Small intestine (tissue), 7 donors: ENCODE data around the gene KCNJ5. TPM values are rescaled to one million over a fixed set of nuclear protein-coding genes. Genes with fewer than 3 reads are reported as not detected.

Experiments
- DNase-seq, 2 donors: peaks; one replicate each; pipeline versions ENCODE4 v3.0.0 to v3.0.0-alpha.2; 2013
- FAIRE-seq: peaks from 2 replicates; lab custom pipeline; 2012; peaks lifted over from hg19 to GRCh38; lab: Jason Lieb, UNC
- H3K27ac ChIP-seq, 3 donors: one replicate each; pipeline ENCODE4 v1.5.1; 2013; ENCODE audit warnings: low read length in 2 of 3, mild to moderate bottlenecking in 2 of 3, control low read depth in 1 of 3, inconsistent platforms in 1 of 3, low read depth in 1 of 3, moderate library complexity in 1 of 3
- H3K27me3 ChIP-seq, 3 donors: one replicate each; pipeline ENCODE4 v1.6.1; 2013; ENCODE audit warnings: low read length in 3 of 3, inconsistent platforms in 1 of 3; ENCODE audit not compliant: control insufficient read depth in 3 of 3, insufficient read depth in 3 of 3
- H3K36me3 ChIP-seq, 3 donors: one replicate each; pipeline ENCODE4 v1.6.1; 2013; ENCODE audit warnings: low read length in 3 of 3, inconsistent platforms in 1 of 3, low read depth in 1 of 3, mild to moderate bottlenecking in 1 of 3, moderate library complexity in 1 of 3; ENCODE audit not compliant: control insufficient read depth in 3 of 3, insufficient read depth in 2 of 3
- H3K4me1 ChIP-seq, 3 donors: one replicate each; pipeline ENCODE4 v1.6.1; 2013; ENCODE audit warnings: low read length in 2 of 3, inconsistent platforms in 1 of 3, low read depth in 1 of 3, mild to moderate bottlenecking in 1 of 3, moderate library complexity in 1 of 3; ENCODE audit not compliant: control insufficient read depth in 3 of 3, insufficient read depth in 2 of 3
- H3K4me3 ChIP-seq, 3 donors: one replicate each; pipeline ENCODE4 v1.5.1; 2013; ENCODE audit warnings: low read length in 3 of 3, control low read depth in 1 of 3, inconsistent platforms in 1 of 3, low read depth in 1 of 3, mild to moderate bottlenecking in 1 of 3, moderate library complexity in 1 of 3
- H3K9me3 ChIP-seq, 2 donors: one replicate each; pipeline ENCODE4 v1.6.1; 2013; ENCODE audit warnings: low read depth in 1 of 2, low read length in 1 of 2; ENCODE audit not compliant: control insufficient read depth in 2 of 2, insufficient read depth in 1 of 2
- WGBS, 3 donors: extraction: QIAGEN DNeasy Blood & Tissue Kit; methylation state at CpG; one replicate each; pipeline ENCODE4 v1.1.7; 2013; 5-methylcytosine and 5-hydroxymethylcytosine counted together
- polyA plus RNA-seq, 4 donors: library from polyadenylated mRNA; stranded (reverse) in 3 of 4; unstranded in 1 of 4; fragments of 200-250 nt in 3 of 4; fragments of 120-200 nt in 1 of 4; gene quantifications; one replicate each; pipeline versions ENCODE4 v1.2.1 to v1.2.3, GENCODE V29; 2013
- donor health status: healthy with polysubstance abuse.
- donor health status: control.
- donor health status: control.
- donor health status: Bipolar disorder and iron deficiency.
- donor health status: healthy.

Gene KCNJ5
- polyA plus RNA-seq, 4 donors = 0.10 to 0.76 (median 0.54) TPM; not detected in 1

DNA sequence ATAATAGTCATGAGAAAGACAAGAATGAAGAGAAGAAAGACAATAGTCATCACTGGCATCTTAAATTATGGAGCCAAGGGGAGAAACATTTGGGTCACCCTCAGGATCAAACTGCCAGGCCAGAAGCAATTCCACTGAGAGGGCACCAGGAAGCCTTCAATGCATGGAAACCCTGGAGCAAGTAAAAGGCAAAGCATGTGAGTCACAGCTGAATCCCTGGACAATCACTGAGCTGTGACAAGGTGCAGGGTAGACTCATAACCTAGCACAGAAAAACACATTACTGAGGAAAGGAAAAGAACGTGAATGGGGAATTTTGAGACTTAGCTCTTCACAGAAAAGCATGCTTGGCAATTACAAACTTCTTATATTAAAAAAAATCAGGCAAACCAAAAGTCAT lies 25.7 kb upstream of the KCNJ5 start:
- Histone ChIP-seq H3K27me3 (no peaks in the 10 kb centered on the region), H3K27ac (no peak overlapping the region), H3K4me1 (no peaks in the 10 kb centered on the region), H3K9me3 (no peaks in the 10 kb centered on the region), H3K36me3 (no peaks in the 10 kb centered on the region), H3K4me3 (no peak overlapping the region)
- 71 to 89% (median 86%) methylated on average over 1 of the region's 1 CpG for WGBS, 3 donors
- no peak for FAIRE-seq
- no peak for DNase-seq

DNA sequence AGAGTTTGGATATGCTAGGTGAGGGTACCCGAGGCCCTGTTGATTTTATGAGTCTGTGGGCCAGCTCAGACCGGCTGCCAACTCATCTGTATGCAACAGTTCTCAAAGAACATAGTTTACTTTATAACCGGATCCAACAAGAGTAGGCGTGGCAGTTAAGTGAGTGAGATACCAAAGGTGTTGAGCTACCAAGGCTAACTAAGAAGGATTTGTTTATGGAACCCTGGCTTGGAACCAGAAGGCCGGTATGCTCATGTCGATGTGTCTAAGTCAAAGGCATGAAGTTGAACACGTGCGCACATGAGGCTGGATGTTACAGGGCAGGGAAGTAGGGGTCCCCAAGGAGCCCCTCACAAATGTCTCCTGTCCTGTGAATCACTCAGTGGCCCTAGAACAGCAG lies 23.9 kb upstream of the KCNJ5 start, which contains the start of gene KCNJ1:
Gene KCNJ1 (minus strand): TSS at position 20 of the 400 bp plus-strand sequence. CDS start 27,053 bp downstream, outside the sequence.
- H3K4me3 ChIP-seq = no peak within 1 kb of the TSS
- H3K27me3 ChIP-seq = peaks cover 0 to 5% (median 0%) of the 10 kb centered on the region in 3 donors
- DNase-seq (no peak), FAIRE-seq (no peak)
- H3K4me1 ChIP-seq = no peaks in the 10 kb centered on the region
- no peak within 1 kb of the TSS for H3K27ac ChIP-seq
- 42 to 72% (median 52%) methylated on average over 8 of the region's 8 CpGs for WGBS, 3 donors
- H3K36me3 ChIP-seq = no peaks in the 10 kb centered on the region
- H3K9me3 ChIP-seq = no peaks in the 10 kb centered on the region

DNA sequence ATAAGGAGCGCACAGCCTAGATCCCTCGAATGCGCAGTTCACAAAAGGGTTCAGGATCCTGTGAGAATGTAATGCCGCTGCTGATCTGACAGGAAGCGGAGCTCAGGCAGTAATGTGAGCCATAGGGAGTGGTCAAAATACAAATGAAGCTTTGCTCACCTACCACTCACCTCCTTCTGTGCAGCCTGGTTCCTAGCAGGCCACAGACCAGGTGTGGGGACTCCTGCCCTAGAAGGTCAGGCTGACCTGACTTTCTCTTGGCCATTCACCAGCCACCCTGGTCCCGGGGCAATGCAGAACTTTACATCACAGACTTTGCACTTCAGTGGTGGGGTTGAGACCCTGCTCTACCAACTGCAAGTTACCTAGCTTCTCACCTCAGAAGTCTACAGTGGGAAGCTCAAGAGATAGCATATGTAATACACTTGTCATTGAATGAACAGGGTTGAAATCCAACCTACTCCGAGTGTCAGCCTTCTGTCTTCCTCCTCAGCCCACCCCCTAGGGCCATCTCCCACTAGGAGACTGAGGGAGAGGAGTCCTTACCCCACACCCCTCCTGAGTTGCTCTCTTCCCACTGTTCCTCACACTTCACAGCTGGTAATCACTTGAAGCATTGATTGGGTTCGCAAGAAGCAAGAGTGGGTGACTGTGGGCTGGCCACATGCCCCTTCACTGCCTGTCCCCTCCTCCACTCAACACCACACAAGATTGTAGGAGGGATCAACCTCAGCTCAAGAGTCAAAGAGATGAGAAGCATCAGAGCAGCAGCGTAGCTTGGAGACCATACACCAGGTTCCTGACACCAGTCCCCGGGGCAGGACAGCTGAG lies 22.1 kb upstream of the KCNJ5 start:
- Histone ChIP-seq H3K27ac (no peak overlapping the region), H3K9me3 (no peaks in the 10 kb centered on the region), H3K27me3 (peaks cover 0 to 5% (median 0%) of the 10 kb centered on the region in 3 donors), H3K4me3 (no peak overlapping the region), H3K36me3 (no peaks in the 10 kb centered on the region), H3K4me1 (no peaks in the 10 kb centered on the region)
- FAIRE-seq = no peak
- DNase-seq = no peak
- WGBS, 3 donors = 94% methylated on average over 10 of the region's 10 CpGs

DNA sequence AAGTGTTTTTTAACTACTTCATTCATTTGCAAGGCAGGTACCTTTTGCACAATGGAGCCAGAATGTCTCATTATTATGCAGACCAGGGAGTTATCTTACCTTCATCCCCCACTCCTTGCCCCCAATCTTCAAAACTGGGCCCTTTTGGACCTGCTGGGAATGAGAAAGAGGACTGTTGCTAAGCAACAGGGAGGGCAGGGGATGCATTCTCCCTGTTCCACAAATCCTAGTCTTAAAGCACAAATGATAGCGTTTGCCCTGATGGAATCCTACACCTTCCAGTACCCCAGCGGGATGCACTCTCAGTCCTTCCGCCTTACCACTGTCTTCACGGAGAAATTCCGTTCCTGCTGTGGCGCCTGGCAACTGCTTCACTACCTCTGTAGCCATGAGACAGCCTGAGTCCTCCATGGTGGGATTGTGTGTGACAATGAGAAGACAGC lies 20.0 kb upstream of the KCNJ5 start:
- FAIRE-seq (no peak), DNase-seq (no peak)
- 76 to 79% (median 77%) methylated on average over 6 of the region's 6 CpGs for WGBS, 3 donors
- Histone ChIP-seq H3K27me3 (peaks cover 0 to 5% (median 0%) of the 10 kb centered on the region in 3 donors), H3K9me3 (no peaks in the 10 kb centered on the region), H3K4me3 (no peak overlapping the region), H3K27ac (no peak overlapping the region), H3K36me3 (no peaks in the 10 kb centered on the region), H3K4me1 (no peaks in the 10 kb centered on the region)

DNA sequence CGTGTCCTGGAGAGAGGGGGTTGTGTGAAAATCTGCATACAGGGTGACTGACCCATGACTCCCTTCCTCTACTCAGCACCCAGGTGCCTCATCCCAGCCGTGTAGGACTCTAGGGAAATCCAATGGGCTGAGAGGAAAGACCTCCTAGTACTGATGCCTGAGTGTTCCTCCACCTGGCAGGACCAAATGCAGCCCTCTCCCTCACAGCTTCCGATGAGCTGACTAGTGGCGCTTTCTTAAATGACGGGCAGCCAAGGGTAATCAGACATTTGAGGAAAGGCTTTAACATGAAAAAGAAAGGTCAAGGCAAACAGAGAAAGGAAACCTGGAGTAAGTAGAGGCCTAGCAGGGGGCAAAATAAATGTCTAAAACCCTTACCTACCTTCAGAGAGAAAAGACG lies 19.1 kb upstream of the KCNJ5 start:
- no peak for FAIRE-seq
- H3K27me3 ChIP-seq = peaks cover 0 to 6% (median 3%) of the 10 kb centered on the region in 3 donors

DNA sequence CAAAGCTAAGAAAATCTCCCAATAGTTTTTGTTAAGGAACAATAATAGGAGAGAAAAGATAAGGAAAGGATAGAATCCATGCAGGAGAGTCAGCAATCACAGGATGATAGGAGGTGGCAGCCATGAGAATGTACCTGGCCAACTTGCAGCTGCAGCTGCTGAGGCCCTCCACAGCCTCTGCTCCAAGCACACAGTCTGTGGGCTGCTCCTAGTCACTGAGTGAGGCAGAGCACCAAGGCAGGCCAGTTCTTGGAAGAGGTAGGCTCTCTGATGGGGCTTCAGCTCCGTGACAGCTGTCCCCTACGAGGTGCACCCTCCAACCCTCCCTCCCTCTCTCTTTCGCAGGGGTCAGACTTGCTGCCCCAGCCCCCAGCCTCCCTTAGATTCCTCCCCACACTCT lies 18.6 kb upstream of the KCNJ5 start:
- H3K9me3 ChIP-seq = no peaks in the 10 kb centered on the region
- peaks cover 0 to 8% (median 3%) of the 10 kb centered on the region in 3 donors for H3K27me3 ChIP-seq
- H3K4me3 ChIP-seq = no peak overlapping the region
- no peaks in the 10 kb centered on the region for H3K36me3 ChIP-seq
- 73 to 87% (median 73%) methylated on average over 3 of the region's 3 CpGs for WGBS, 3 donors
- no peak for FAIRE-seq
- no peak for DNase-seq
- no peaks in the 10 kb centered on the region for H3K4me1 ChIP-seq
- no peak overlapping the region for H3K27ac ChIP-seq

More for the DNA sequence above, 19.1 kb upstream of the KCNJ5 start:
- H3K9me3 ChIP-seq = no peaks in the 10 kb centered on the region
- no peak overlapping the region for H3K27ac ChIP-seq
- H3K4me3 ChIP-seq = no peak overlapping the region
- no peaks in the 10 kb centered on the region for H3K36me3 ChIP-seq
- no peak for DNase-seq
- H3K4me1 ChIP-seq = no peaks in the 10 kb centered on the region
- WGBS, 3 donors = 77 to 82% (median 81%) methylated on average over 6 of the region's 6 CpGs

DNA sequence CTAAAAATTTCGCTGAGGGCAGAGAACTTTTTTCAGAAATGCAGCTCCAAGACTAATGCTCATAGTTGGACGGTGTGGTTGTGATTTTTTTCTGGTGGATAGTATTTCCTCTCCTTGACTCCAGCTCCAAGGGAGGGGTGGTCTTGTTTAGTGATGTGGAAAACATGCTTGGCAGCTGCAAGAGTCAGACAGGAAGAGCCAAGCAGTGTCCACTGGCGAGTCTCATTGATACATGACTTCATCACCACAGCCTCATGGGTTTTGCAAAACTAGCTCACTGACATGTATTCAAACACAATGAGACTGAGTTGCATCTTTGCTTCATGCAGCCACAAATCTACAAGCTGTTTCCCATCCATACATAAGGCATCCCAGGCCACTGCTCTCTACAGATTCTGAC lies 16.7 kb upstream of the KCNJ5 start:
- no peak for FAIRE-seq
- WGBS, 3 donors = 63 to 79% (median 78%) methylated on average over 3 of the region's 3 CpGs
- H3K4me1 ChIP-seq = no peaks in the 10 kb centered on the region

DNA sequence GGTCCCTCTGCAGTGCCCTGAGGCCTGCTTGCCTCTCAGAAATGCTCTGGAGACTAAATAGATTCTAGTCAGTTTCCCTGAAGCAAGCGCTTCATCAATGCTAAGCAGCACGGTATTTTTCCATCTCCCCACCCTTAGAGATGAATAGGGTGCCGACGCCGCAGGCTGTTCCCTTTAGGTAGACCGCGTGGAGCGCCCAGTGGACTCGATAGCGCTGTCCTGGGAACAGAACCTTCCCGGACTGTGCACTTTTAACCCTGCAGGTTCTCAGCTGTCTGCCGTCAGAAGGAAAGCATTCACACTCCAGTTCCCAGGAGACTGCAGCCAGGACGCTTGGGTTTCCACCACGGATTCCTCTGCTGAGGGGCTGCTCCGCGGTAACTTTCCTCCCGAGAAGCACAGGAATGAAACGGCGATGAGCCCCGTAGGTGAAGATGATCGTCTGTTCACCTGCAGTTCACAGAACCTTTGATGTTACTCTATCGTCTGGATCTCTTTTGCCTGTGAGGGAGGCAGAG lies 15.0 kb upstream of the KCNJ5 start:
- FAIRE-seq = no peak
- Histone ChIP-seq H3K27me3 (peaks cover 0 to 8% (median 3%) of the 10 kb centered on the region in 3 donors), H3K4me1 (no peaks in the 10 kb centered on the region), H3K4me3 (no peak overlapping the region), H3K27ac (no peak overlapping the region), H3K9me3 (no peaks in the 10 kb centered on the region), H3K36me3 (no peaks in the 10 kb centered on the region)
- no peak for DNase-seq
- 64 to 87% (median 74%) methylated on average over 22 of the region's 22 CpGs for WGBS, 3 donors

More for the DNA sequence above, 16.7 kb upstream of the KCNJ5 start:
- DNase-seq = no peak
- Histone ChIP-seq H3K27me3 (peaks cover 0 to 8% (median 3%) of the 10 kb centered on the region in 3 donors), H3K27ac (no peak overlapping the region), H3K9me3 (no peaks in the 10 kb centered on the region), H3K36me3 (no peaks in the 10 kb centered on the region), H3K4me3 (no peak overlapping the region)
